ENCODE results near the gene CACNG4. TPM values are rescaled to one million over a fixed set of nuclear protein-coding genes. Genes with fewer than 3 reads are reported as not detected.

Gene CACNG4
- total RNA-seq, 1 experiment from 2014 or later: 46.3 TPM

DNA sequence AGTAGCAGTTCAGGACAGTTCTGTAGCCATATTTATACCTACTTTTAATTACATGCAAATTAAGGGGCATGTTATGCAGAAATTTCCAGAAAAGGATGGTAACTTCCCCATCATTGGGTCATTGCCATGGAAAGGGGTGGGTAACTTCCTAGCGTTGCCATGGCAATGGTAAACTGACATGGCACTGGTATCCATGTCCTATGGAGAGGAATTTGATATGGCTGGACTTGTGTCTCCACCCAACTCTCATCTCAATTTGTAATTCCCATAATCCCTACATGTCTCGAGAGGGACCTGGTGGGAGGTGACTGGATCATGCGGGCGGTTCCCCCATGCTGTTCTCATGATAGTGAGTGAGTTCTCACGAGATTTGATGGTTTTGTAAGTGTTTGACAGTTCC lies 35.6 kb upstream of the CACNG4 start:
- H3K9me2 ChIP-seq (ENCODE audit: insufficient read depth): no peaks in the 10 kb centered on the region
- DNase-seq: no peak
- ChIA-PET CTCF (no interaction called here), POLR2A (ENCODE audit: unreplicated experiment) (no interaction called here)
- H3F3A ChIP-seq (ENCODE audit: insufficient read depth, low read depth): no peaks in the 10 kb centered on the region
- H3K36me3 ChIP-seq (ENCODE audit: low read depth): no peaks in the 10 kb centered on the region
- no peak overlapping the region for H3K4me3 ChIP-seq
- no peaks in the 10 kb centered on the region for H4K20me1 ChIP-seq (ENCODE audit: insufficient read depth)
- H3K4me2 ChIP-seq: no peak overlapping the region
- BruUV-seq (replicated peaks): no TSS peak
- no peak overlapping the region for H2AFZ ChIP-seq
- TF ChIP-seq EZH2 (IDR thresholded peaks at IDR 0.05; ENCODE audit: low read depth) (no peak), CTCF (conservative IDR thresholded peaks at IDR 0.05) (no peak)
- intact Hi-C loops (cut with micrococcal nuclease; ENCODE audit: unreplicated experiment): no loop called here
- H3K9me3 ChIP-seq (ENCODE audit: insufficient read depth, low read depth): no peaks in the 10 kb centered on the region
- no peaks in the 10 kb centered on the region for H3K79me2 ChIP-seq (ENCODE audit: low read depth)
- H3K27me3 ChIP-seq (ENCODE audit: insufficient read depth, low read depth): no peaks in the 10 kb centered on the region
- no peak overlapping the region for H3K27ac ChIP-seq
- no peaks in the 10 kb centered on the region for H3K4me1 ChIP-seq (replicated peaks; ENCODE audit: insufficient read depth)

DNA sequence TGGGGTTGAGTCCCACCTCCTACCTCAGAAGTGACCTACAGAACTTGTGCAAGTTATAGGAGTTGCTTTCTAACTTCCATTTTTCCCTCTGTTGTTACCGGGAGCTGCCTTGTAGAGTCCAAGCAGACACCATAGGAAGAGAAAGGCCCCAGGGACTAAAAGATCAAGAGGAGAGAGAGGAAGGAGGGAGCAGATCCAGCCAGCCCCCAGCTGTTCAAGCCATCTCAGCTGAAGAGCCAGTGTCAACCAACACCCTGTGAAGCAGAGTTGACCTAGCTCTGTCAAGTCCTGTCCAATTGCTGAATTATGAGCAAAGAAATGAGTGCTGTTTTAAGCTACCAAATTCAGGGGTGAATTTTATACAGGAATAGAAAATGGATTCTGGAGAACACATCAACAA lies 34.9 kb upstream of the CACNG4 start:
- no peak for TF ChIP-seq EZH2 (IDR thresholded peaks at IDR 0.05; ENCODE audit: low read depth)
- TF ChIP-seq CTCF (conservative IDR thresholded peaks at IDR 0.05): no peak
- intact Hi-C loops (cut with micrococcal nuclease; ENCODE audit: unreplicated experiment): no loop called here
- H3K4me1 ChIP-seq (replicated peaks; ENCODE audit: insufficient read depth): no peaks in the 10 kb centered on the region
- no peak overlapping the region for H3K27ac ChIP-seq
- H3K79me2 ChIP-seq (ENCODE audit: low read depth): no peaks in the 10 kb centered on the region
- no peaks in the 10 kb centered on the region for H3K27me3 ChIP-seq (ENCODE audit: insufficient read depth, low read depth)
- POLR2A ChIA-PET (ENCODE audit: unreplicated experiment): interaction anchor here (0.7 kb wide), 1 partner anchor 14 kb away, joined by 3 read pairs; no protein-coding TSS in a partner anchor
- no peak for DNase-seq
- H3K36me3 ChIP-seq (ENCODE audit: low read depth): no peaks in the 10 kb centered on the region
- BruUV-seq (replicated peaks): no TSS peak
- H3K9me3 ChIP-seq (ENCODE audit: insufficient read depth, low read depth): no peaks in the 10 kb centered on the region
- no peaks in the 10 kb centered on the region for H3K9me2 ChIP-seq (ENCODE audit: insufficient read depth)
- H3K4me2 ChIP-seq: no peak overlapping the region
- CTCF ChIA-PET: no interaction called here
- H3K4me3 ChIP-seq: no peak overlapping the region
- no peaks in the 10 kb centered on the region for H3F3A ChIP-seq (ENCODE audit: insufficient read depth, low read depth)
- H4K20me1 ChIP-seq (ENCODE audit: insufficient read depth): no peaks in the 10 kb centered on the region
- H2AFZ ChIP-seq: no peak overlapping the region

GRCh38 chr17:66930933-66931332 lies 33.6 kb upstream of the CACNG4 start:
- H3F3A ChIP-seq (ENCODE audit: insufficient read depth, low read depth): no peaks in the 10 kb centered on the region
- intact Hi-C loops (cut with micrococcal nuclease; ENCODE audit: unreplicated experiment): no loop called here
- no peak overlapping the region for H2AFZ ChIP-seq
- ChIA-PET POLR2A (ENCODE audit: unreplicated experiment) (no interaction called here), CTCF (no interaction called here)
- no peak overlapping the region for H3K4me3 ChIP-seq
- H3K4me2 ChIP-seq: no peak overlapping the region
- no peak for TF ChIP-seq EZH2 (IDR thresholded peaks at IDR 0.05; ENCODE audit: low read depth)
- TF ChIP-seq CTCF (conservative IDR thresholded peaks at IDR 0.05): no peak
- H3K36me3 ChIP-seq (ENCODE audit: low read depth): no peaks in the 10 kb centered on the region
- no TSS peak for BruUV-seq (replicated peaks)
- H4K20me1 ChIP-seq (ENCODE audit: insufficient read depth): no peaks in the 10 kb centered on the region
- H3K27me3 ChIP-seq (ENCODE audit: insufficient read depth, low read depth): no peaks in the 10 kb centered on the region
- no peaks in the 10 kb centered on the region for H3K9me3 ChIP-seq (ENCODE audit: insufficient read depth, low read depth)
- H3K27ac ChIP-seq: no peak overlapping the region
- H3K79me2 ChIP-seq (ENCODE audit: low read depth): no peaks in the 10 kb centered on the region
- no peaks in the 10 kb centered on the region for H3K4me1 ChIP-seq (replicated peaks; ENCODE audit: insufficient read depth)
- H3K9me2 ChIP-seq (ENCODE audit: insufficient read depth): no peaks in the 10 kb centered on the region
- DNase-seq: peak; percentile 41 to 48

All from PC-9 (cell line).